Fibroblast of the conjunctiva (primary cell): ENCODE results near the gene FNDC11.
"Not testable (repeated sequence)": the region's sequence is repeated elsewhere in the genome, so short reads cannot be mapped to it uniquely, and the experiment has no call there.

Source experiments
- DNase-seq: peaks from one replicate; pipeline ENCODE4 v3.0.0-alpha.2; 2010; ENCODE audit warnings: low read depth

Gene FNDC11

DNA sequence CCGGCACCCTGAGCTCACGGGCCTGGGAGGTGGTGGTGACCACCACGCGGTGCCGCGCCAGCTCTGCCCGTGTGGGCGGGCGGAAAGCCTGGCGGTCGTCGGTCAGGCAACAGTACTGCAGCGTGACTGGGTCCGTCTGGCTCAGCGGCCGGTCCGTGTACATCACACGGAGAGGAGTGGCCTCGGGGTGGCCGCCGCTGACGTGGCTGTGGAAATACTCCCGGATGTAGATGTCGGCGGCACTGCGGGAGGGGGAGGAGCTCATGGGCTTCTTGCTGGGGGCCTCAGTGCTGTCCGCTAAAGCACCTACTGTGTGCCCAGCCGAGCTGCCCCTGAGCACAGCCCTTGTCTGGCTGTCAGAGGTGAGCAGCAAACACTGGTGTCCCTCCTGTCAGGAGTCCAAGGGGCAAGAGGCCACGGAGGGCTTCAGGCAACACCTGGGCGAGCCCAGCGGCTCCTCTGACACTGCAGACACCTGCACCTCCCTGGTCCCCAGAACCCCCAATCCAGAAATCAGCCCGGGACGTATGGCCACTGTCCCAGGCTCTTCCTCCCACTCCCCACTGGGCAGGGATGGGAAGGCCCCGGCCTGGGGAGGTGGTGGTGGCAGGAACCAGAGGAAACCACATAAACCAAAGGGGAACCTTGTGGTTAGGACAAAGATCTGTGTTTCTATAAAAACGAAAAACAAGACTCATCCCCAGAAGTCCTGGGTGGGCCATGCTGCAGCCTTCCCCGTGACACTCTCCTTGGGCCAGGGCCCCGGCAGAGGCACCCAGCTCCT, 13.6 kb downstream of the FNDC11 start:
- no peak for DNase-seq

DNA sequence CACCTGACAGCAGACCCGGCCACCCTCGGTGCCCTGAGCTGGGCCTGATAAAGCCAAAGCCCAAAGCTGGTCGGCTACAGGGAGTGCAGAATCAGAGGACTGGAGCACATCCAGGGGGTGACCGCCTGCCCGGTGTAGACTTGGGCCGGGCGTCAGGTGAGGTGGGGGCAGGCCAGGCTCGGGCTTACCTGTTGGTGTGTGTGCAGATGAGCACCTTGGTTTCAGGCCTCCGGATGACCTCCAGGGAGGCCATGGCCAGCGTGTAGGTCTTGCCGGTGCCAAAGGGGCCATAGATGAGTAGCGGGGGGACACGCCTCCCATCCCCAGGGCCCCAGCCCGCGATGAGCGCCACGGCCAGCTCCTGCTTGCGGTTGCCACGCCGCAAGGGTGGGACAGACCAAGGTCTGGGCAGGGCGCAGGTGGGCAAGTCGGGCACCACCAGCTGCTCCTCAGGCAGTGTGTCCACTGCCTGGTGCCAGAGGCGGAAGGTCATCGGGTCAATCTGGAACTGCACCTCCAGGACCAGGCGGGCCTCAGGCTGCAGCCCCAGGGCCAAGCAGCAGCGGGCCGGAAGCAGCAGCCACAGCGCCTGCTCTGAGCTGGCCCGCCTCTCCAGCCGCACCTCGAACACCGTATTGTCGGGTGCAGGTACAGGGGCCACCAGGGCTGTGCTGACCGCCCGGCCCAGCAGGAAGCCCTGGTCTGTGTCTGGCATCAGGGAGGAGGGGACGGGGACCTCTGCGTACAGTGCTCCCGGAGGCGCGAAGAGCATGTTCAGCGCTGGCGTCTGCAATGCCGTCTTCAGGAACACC, 14.4 kb downstream of the FNDC11 start:
- DNase-seq: no peak

DNA sequence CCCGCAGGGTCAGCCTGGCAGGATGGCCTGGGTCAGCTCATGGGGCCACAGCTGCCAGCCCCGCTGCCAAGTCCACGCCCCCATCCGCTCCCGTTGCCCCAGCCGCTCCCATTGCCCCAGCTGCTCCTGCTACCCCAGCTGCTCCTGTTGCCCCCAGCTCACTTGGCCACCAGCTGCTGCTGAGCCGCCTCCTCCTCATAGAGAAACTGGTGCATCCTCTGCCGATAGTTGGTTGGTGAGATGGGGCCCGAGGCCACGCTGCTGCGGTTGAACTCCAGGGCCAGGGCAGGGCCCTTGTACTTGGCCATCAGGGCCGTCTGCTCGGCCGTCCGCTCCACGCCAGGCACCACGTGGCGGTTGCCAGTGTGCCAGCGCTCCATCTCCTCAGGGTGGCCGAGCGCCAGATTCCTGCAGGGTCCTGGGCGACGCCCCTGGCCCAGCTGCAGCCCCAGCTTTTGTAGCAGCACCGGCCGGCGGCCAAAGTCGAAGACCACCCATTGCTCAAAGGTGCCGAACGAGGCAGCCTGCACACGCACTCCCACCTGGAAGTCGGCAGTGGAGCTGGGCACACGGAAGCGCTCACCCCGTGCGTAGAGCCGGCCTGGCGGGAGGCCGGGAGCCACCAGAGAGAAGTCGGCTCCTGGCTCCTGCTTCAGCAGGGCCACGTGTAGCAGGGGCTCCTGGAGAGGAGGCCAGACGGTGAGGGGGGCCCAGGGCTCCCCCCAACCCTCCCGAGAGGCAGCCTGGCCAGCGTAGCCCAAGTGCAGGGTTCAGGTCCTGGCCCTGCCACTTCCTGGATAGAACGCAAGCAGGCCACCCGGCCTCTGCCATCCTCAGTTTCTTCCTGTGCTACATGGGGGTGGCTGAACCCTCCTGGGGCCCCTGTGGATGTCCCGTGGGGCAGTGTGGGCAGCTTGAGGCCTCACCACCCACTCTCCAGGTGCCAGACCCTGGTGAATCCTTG, 15.3 kb downstream of the FNDC11 start:
- no peak for DNase-seq

- DNase-seq: no peak
Measured at GRCh38 chr20:63570281-63571086, 16.5 kb downstream of the FNDC11 start.

DNA sequence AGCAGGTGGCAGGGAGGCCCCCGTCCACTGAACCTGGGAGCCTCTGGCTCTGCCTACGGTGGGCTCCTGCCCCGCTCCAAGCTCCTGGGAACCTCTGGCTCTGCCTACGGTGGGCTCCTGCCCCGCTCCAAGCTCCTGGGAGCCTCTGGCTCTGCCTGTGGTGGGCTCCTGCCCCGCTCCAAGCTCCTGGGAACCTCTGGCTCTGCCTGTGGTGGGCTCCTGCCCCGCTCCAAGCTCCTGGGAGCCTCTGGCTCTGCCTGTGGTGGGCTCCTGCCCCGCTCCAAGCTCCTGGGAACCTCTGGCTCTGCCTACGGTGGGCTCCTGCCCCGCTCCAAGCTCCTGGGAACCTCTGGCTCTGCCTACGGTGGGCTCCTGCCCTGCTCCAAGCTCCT, 17.1 kb downstream of the FNDC11 start:
- not testable (repeated sequence) for DNase-seq

- DNase-seq: no peak
Measured at GRCh38 chr20:63572071-63572787, 18.3 kb downstream of the FNDC11 start.

DNA sequence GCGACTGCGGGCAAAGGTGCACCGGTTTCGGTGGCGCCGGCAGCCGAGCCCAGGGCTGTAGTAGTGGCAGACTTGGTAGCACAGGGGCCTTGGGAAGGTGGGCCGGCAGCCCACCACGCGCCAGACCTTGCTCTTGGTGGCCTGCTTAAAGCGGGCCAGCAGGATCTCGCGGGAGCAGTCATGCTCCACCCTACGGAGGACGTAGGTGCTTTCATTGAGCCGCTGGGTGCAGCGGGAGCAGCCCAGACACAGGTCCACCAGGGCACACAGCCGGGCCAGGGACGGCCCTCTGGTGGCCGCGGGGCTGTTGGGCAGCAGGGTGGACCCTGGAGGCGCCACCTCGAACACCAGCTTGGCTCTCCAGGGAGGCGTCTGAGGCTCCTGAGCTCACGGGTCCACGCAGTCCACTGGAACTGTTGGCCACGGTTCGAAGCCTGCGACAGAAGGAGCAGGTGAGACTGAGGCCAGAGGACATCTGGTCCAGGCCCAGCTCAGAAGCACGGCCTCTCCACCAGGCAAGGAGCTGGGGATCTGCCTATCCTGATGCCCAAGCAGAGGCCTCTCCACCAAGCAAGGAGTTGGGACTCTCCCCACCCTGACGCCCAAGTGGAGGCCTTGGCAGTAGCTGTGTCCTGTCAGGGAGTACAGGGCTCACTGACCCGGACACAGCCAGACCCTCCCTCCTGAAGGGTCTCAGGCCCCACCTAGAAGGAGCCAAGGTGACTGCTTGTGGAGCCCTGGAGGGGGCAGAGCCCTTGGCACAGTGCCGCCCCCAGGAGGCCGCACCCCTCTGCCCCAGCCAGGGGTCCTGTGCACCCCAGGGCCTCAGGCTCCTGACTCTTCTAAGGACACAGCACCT, 19.1 kb downstream of the FNDC11 start:
- DNase-seq: no peak

DNA sequence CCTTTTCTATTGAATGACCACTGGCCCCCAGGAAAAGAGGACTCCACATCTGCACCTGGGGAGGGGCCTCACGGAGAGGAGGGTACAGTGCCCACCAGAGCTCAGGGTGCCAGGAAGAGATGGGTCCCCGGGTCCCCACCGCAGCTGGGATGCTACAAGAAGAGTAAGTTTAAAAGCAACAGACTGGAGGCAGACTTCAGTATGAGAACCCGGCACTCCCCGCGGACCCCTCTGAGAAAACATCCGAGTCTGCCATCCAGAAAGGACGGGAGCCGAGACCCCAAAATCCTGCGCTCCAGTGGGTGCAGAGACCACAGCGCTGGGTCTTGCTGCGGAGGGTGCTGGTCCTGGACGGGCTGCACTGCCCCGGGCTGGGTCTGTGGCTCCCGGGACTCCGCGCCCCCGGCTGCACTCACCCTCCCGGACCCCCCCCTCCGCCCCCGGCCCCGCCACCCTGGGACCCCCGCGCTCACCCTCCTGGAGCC, 19.7 kb downstream of the FNDC11 start:
- no peak for DNase-seq

- DNase-seq: peak; percentile 26
Measured at GRCh38 chr20:63574156-63574828, 20.3 kb downstream of the FNDC11 start, which contains the start of gene HELZ2. TSS of gene HELZ2 (minus strand) at chr20:63574239. CDS start at chr20:63572385, 1,854 bp downstream.

- DNase-seq: peak; percentile 16
Measured at GRCh38 chr20:63574829-63575743, 21.1 kb downstream of the FNDC11 start.

- DNase-seq: no peak
Measured at GRCh38 chr20:63576311-63576710, 22.4 kb downstream of the FNDC11 start.

GRCh38 chr20:63577317-63577894, 23.4 kb downstream of the FNDC11 start:
- DNase-seq: no peak

GRCh38 chr20:63578224-63579016, 24.5 kb downstream of the FNDC11 start:
- DNase-seq: no peak

- DNase-seq: no peak
Measured at GRCh38 chr20:63579017-63579694, 25.2 kb downstream of the FNDC11 start.

GRCh38 chr20:63580796-63581461, 27.0 kb downstream of the FNDC11 start:
- peak; percentile 18 for DNase-seq
